ENCODE measurements around the gene QPRT.
"Not testable (repeated sequence)": the region's sequence is repeated elsewhere in the genome, so short reads cannot be mapped to it uniquely, and the experiment has no call there.

The QPRT gene

DNA sequence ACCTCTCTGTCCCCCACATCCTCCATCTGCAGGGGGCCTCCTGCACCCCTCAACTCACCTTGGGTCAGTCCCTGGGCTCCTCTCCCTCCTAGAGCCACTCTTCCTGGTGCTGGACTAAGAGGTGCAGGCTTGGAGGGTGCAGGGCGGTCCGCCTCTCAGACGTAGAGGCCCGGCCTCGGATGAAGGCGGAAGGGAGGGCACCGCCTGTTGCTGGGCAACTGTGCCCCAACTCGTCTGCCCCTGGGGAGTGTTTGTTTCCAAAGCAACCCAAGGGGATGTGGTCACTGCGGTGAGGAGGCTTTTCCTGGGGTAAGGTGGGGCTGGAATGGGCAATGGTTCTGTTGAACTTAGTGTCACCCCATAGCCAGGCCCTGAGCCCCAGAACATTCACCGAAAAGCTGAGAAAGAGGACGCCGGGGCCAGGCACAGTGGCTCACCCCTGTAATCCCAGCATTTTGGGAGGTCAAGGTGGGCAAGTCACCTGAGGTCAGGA lies 66.9 kb downstream of the QPRT start, which contains the start of gene C16orf54 (continued):
- TF ChIP-seq, protein P1, sequence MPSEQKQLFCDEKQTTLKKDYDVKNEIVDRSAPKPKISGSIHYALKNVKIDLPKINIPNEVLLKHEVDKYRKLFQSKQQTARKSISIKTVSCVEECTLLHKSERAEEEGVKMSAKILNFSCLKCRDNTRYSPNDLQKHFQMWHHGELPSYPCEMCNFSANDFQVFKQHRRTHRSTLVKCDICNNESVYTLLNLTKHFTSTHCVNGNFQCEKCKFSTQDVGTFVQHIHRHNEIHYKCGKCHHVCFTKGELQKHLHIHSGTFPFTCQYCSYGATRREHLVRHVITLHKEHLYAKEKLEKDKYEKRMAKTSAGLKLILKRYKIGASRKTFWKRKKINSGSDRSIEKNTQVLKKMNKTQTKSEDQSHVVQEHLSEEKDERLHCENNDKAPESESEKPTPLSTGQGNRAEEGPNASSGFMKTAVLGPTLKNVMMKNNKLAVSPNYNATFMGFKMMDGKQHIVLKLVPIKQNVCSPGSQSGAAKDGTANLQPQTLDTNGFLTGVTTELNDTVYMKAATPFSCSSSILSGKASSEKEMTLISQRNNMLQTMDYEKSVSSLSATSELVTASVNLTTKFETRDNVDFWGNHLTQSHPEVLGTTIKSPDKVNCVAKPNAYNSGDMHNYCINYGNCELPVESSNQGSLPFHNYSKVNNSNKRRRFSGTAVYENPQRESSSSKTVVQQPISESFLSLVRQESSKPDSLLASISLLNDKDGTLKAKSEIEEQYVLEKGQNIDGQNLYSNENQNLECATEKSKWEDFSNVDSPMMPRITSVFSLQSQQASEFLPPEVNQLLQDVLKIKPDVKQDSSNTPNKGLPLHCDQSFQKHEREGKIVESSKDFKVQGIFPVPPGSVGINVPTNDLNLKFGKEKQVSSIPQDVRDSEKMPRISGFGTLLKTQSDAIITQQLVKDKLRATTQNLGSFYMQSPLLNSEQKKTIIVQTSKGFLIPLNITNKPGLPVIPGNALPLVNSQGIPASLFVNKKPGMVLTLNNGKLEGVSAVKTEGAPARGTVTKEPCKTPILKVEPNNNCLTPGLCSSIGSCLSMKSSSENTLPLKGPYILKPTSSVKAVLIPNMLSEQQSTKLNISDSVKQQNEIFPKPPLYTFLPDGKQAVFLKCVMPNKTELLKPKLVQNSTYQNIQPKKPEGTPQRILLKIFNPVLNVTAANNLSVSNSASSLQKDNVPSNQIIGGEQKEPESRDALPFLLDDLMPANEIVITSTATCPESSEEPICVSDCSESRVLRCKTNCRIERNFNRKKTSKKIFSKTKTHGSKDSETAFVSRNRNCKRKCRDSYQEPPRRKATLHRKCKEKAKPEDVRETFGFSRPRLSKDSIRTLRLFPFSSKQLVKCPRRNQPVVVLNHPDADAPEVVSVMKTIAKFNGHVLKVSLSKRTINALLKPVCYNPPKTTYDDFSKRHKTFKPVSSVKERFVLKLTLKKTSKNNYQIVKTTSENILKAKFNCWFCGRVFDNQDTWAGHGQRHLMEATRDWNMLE (tag by site-specific recombination; conservative IDR thresholded peaks at IDR 0.05; ENCODE audit: low read depth): no peak

DNA sequence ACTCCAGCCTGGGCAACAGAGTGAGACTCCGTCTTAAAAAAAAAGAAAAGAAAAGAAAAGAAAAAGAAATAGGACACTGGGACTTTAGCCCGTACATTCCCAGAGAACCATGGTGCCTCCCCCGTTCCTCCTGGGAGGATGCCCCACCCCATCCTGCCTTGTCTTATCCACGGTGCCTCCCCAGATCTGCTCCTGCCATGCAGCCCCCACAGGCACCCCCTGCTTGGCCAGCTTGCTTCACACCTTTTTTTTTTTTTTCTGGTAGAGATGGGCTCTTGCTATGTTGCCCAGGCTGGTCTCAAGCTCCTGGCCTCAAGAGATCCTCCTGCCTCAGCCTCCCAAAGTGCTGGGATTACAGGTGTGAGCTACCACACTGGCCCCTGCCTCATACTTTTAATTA lies 67.5 kb downstream of the QPRT start:
- H3K36me3 ChIP-seq (ENCODE audit: control insufficient read depth in 2 of 2, insufficient read depth in 1 of 2, low read length in 2 of 2); H3K4me3 ChIP-seq (ENCODE audit: low read depth, low read length); H3K27ac ChIP-seq (ENCODE audit: extremely low read depth, low read depth, low read length); POLR2A ChIA-PET; H3K9me3 ChIP-seq (ENCODE audit: control insufficient read depth, insufficient read depth, low read depth, low read length); H3K4me1 ChIP-seq (ENCODE audit: control insufficient read depth, insufficient read depth, low read length): not testable (repeated sequence)
- CTCF ChIA-PET: interaction anchor here (1.0 kb wide), 1 partner anchor 17 kb away, joined by 3 read pairs; no protein-coding TSS in a partner anchor
